Sigmoid colon (tissue), 7 donors: ENCODE results near the gene CBX6. TPM values are rescaled to one million over a fixed set of nuclear protein-coding genes. Genes with fewer than 3 reads are reported as not detected.

Experiments
- DNase-seq: peaks from one replicate; pipeline ENCODE4 v3.0.0-alpha.2; 2019
- H3K27ac ChIP-seq, 4 donors: fragments of 200-600 bp; sonication (generic); one replicate each; pipeline ENCODE4 v1.5.1; 2016 to 2019; ENCODE audit warnings: mild to moderate bottlenecking in 1 of 4
- H3K27me3 ChIP-seq, 3 donors: fragments of 200-600 bp; sonication (generic); one replicate each; pipeline ENCODE4 v1.5.1; 2019; ENCODE audit warnings: mild to moderate bottlenecking in 1 of 3
- H3K36me3 ChIP-seq, 4 donors: fragments of 200-600 bp; sonication (generic); one replicate each; pipeline ENCODE4 v1.5.1; 2016 to 2019
- H3K4me1 ChIP-seq, 4 donors: fragments of 200-600 bp; sonication (generic); one replicate each; pipeline ENCODE4 v1.5.1; 2017 to 2019
- H3K4me3 ChIP-seq, 4 donors: fragments of 200-600 bp; sonication (generic); one replicate each; pipeline ENCODE4 v1.5.1; 2017 to 2019; ENCODE audit warnings: mild to moderate bottlenecking in 2 of 4, moderate library complexity in 1 of 4
- H3K9me3 ChIP-seq, 4 donors: fragments of 200-600 bp in 3 of 4; sonication (generic) in 3 of 4; one replicate each; pipeline versions ENCODE4 v1.5.1 to v1.6.1; 2013 to 2019
- EP300 ChIP-seq, 4 donors: sonication (generic); formaldehyde crosslinking; IDR thresholded peaks; one replicate each; pipeline ENCODE4 v1.6.1; 2017; ENCODE audit warnings: antibody characterized with exemption in 4 of 4
- POLR2A ChIP-seq, 2 donors: fragments of 450-650 bp; IDR thresholded peaks; one replicate each; pipeline ENCODE4 v1.6.1; 2016; ENCODE audit warnings: antibody characterized with exemption in 2 of 2, mild to moderate bottlenecking in 2 of 2, moderate library complexity in 2 of 2
- POLR2AphosphoS5 ChIP-seq, 4 donors: sonication (generic); formaldehyde crosslinking; IDR thresholded peaks; one replicate each; pipeline ENCODE4 v1.6.1; 2017; ENCODE audit warnings: antibody characterized with exemption in 4 of 4
- WGBS, 2 donors: extraction: QIAGEN DNeasy Blood & Tissue Kit; methylation state at CpG; one replicate each; pipeline ENCODE4 v1.1.7; 2013; 5-methylcytosine and 5-hydroxymethylcytosine counted together
- intact Hi-C: fragments of 100-400 bp; cut with DNase I; formaldehyde crosslinking; loops from one replicate; pipeline ENCODE4 v1.15.1; 2023
- polyA plus RNA-seq, 3 donors: library from polyadenylated mRNA; stranded (reverse); fragments of 200-250 nt; gene quantifications; one replicate each; pipeline ENCODE4 v1.2.3, GENCODE V29; 2013
- total RNA-seq, 4 donors: library from RNA; depleted of rRNA; stranded (reverse); fragments of >200 nt; gene quantifications; one replicate each; pipeline ENCODE4 v1.1.0, GENCODE V29; 2016
- TF ChIP-seq, protein P1 (sequence below), 4 experiments: fragments of 450-650 bp in 3 of 4; fragments of 200-600 bp in 1 of 4; IDR thresholded peaks; one replicate each; pipeline ENCODE4 v1.5.1; 2016 to 2019; ENCODE audit warnings: antibody characterized with exemption in 4 of 4, mild to moderate bottlenecking in 3 of 4, moderate library complexity in 2 of 4
- donor health status: healthy with polysubstance abuse.
- donor health status: Bipolar disorder and iron deficiency.
- donor health status: healthy.

CBX6 gene
- total and polyA plus RNA-seq, 7 donors = 4.2 to 90.6 (median 47.2) TPM

DNA sequence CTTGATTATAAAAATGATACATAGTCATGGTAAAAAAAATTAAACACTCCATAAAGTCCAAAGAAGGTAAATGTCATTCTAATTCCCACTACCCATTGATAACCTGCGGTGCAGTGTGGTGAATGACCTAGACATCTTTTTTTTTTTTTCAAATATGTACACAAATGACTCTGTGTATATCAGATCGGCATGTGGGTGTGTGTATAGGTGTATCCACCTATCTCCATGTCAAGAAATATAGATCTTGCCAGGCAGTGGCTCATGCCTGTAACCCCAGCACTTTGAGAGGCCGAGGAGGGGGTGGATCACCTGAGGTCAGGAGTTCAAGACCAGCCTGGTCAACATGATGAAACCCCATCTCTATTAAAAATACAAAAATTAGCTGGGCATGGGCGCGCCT lies 18.4 kb upstream of the CBX6 start:
- no peak for DNase-seq
- WGBS, 2 donors = 54 to 69% methylated on average over 5 of the region's 5 CpGs

DNA sequence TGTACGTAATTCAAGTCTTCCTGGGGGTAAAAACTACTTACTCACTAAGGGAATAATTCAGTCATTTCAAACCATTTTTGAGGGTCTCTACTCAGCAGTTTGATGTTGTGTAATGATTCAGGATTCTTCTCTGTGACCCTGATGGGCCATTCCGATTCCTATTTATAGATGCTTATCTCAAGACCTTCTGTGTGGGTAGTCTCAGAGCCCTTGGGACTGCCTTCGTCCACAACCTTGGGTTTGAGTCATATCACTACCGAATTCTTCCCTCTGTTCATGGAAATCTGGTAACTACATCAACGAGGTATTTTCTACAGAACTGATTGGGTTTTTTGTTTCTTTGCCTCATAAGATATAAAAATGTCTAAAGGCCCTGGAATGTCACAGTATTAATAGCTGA lies 14.3 kb upstream of the CBX6 start:
- H3K4me1 ChIP-seq = peaks cover 0 to 22% (median 18%) of the 10 kb centered on the region in 4 donors
- no peaks in the 10 kb centered on the region for H3K36me3 ChIP-seq
- no peak for DNase-seq
- intact Hi-C loops = no loop called here
- no peaks in the 10 kb centered on the region for H3K9me3 ChIP-seq
- no peak overlapping the region for H3K27ac ChIP-seq
- TF ChIP-seq POLR2AphosphoS5 (IDR thresholded peaks at IDR 0.05) (no peak), EP300 (IDR thresholded peaks at IDR 0.05) (no peak), POLR2A (IDR thresholded peaks at IDR 0.05) (no peak)
- TF ChIP-seq, protein P1, sequence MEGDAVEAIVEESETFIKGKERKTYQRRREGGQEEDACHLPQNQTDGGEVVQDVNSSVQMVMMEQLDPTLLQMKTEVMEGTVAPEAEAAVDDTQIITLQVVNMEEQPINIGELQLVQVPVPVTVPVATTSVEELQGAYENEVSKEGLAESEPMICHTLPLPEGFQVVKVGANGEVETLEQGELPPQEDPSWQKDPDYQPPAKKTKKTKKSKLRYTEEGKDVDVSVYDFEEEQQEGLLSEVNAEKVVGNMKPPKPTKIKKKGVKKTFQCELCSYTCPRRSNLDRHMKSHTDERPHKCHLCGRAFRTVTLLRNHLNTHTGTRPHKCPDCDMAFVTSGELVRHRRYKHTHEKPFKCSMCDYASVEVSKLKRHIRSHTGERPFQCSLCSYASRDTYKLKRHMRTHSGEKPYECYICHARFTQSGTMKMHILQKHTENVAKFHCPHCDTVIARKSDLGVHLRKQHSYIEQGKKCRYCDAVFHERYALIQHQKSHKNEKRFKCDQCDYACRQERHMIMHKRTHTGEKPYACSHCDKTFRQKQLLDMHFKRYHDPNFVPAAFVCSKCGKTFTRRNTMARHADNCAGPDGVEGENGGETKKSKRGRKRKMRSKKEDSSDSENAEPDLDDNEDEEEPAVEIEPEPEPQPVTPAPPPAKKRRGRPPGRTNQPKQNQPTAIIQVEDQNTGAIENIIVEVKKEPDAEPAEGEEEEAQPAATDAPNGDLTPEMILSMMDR (IDR thresholded peaks at IDR 0.05) = no peak
- no peak overlapping the region for H3K4me3 ChIP-seq
- 58 to 64% methylated on average over 5 of the region's 5 CpGs for WGBS, 2 donors
- no peaks in the 10 kb centered on the region for H3K27me3 ChIP-seq

More for the DNA sequence above, 18.4 kb upstream of the CBX6 start:
- Histone ChIP-seq H3K9me3 (no peaks in the 10 kb centered on the region), H3K27me3 (no peaks in the 10 kb centered on the region), H3K4me1 (no peaks in the 10 kb centered on the region), H3K4me3 (no peak overlapping the region), H3K27ac (no peak overlapping the region), H3K36me3 (no peaks in the 10 kb centered on the region)
- intact Hi-C loops = no loop called here
- TF ChIP-seq, protein P1 (IDR thresholded peaks at IDR 0.05) = no peak
- TF ChIP-seq POLR2AphosphoS5 (IDR thresholded peaks at IDR 0.05) (no peak), POLR2A (IDR thresholded peaks at IDR 0.05) (no peak), EP300 (IDR thresholded peaks at IDR 0.05) (no peak)

DNA sequence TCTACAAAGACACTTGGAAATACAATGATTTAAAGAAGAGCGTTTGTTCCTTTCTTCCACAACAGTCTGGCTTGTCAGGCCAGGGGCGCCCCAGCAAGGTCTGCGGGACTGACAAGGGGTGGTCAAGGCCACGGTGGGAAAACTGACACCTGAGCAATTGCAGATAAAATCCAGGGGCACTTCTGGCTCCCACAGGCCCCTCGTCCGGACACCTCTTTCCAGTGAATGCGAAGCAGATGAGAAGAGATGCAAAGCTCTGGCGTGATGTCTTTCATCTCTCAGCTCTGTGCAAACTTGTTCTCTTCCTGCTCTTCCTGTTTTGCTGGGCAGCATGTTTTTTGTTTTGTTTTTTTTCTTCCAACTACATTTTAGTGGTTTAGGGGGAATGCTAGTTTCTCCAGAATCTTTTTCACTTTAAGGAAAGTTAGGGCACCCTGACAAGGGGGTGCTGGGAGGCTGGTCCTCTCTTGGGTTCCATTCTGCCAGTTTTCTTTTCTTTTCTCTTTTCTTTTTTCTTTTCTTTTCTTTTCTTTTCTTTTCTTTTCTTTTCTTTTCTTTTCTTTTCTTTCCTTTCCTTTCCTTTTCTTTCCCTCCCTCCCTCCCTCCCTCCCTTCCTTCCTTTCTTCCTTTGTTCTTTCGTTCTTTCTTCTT lies 11.1 kb upstream of the CBX6 start:
- H3K4me1 ChIP-seq = peaks cover 0 to 33% (median 27%) of the 10 kb centered on the region in 4 donors
- TF ChIP-seq POLR2AphosphoS5 (IDR thresholded peaks at IDR 0.05) = no peak
- no peak for TF ChIP-seq POLR2A (IDR thresholded peaks at IDR 0.05)
- TF ChIP-seq EP300 (IDR thresholded peaks at IDR 0.05) = no peak
- TF ChIP-seq, protein P1 (IDR thresholded peaks at IDR 0.05) = no peak
- no peak for DNase-seq
- H3K27me3 ChIP-seq = no peaks in the 10 kb centered on the region
- peak overlapping the region; percentile 89 to 91 (median 90) for H3K27ac ChIP-seq
- WGBS, 2 donors = 66 to 67% methylated on average over 9 of the region's 9 CpGs
- H3K4me3 ChIP-seq = no peak overlapping the region
- H3K36me3 ChIP-seq = no peaks in the 10 kb centered on the region
- H3K9me3 ChIP-seq = no peaks in the 10 kb centered on the region
- intact Hi-C loops = no loop called here

DNA sequence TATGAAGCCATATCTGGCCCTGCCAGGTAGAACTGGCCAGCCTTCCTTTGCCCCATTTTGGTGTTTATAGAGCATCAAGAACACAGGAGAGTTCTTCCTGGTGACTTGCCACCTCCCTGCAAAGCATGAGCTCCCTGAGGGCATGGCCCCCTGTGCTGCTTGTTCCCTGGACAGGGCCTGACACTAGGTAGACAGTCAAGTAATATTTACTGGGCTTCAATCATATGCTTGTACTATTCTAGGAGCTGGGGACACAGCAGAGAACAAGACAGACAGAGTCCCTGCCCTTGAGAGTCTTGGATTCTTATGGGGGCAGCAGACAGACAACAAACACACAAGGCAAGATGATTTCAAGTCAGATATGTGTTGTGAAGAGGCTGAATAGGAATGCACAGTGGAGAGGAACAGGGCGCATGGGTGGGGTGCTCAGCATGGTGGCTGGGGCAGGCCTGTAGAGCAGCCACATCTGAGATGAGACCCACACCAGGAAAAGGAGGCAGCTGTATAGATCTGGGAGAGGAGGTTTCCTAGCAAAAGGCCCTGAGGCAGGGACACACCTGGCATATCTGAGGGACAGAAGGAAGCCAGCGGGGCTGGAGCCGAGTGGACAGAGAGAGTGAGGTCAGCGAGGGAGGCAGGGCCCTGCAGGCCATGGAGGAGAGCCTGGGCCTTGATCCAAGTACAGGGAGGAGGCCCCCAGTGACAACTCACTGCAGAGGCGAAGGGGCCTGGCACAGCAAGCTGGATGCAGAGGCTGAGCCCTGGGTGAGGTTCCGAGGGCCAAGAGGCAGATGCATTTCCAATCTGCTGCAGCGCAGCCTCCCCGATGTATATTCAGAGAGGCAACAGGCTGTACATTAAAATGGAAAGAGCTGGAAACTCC lies 10.2 kb upstream of the CBX6 start:
- TF ChIP-seq POLR2A (IDR thresholded peaks at IDR 0.05) (no peak), POLR2AphosphoS5 (IDR thresholded peaks at IDR 0.05) (peak in 1 of 4 donors; percentile 11), EP300 (IDR thresholded peaks at IDR 0.05) (no peak)
- TF ChIP-seq, protein P1 (IDR thresholded peaks at IDR 0.05) = no peak
- Histone ChIP-seq H3K36me3 (no peaks in the 10 kb centered on the region), H3K4me3 (no peak overlapping the region), H3K27ac (peak overlapping the region; percentile 89 to 91 (median 90)), H3K27me3 (no peaks in the 10 kb centered on the region), H3K4me1 (peaks cover 0 to 33% (median 27%) of the 10 kb centered on the region in 4 donors), H3K9me3 (no peaks in the 10 kb centered on the region)
- no peak for DNase-seq
- intact Hi-C loops = loop anchor here (2.0 kb wide), 1 partner anchor 43 kb away; no protein-coding TSS in a partner anchor
- 71 to 82% methylated on average over 8 of the region's 8 CpGs for WGBS, 2 donors
